ENCODE results near the gene PMS2.
A peak's percentile ranks its signal among the peaks of the same experiment; 100 is the strongest.
"Not testable (repeated sequence)": the region's sequence is repeated elsewhere in the genome, so short reads cannot be mapped to it uniquely, and the experiment has no call there.

PMS2 gene

GRCh38 chr7:6016653-6016966 is 7.8 kb upstream of the PMS2 start:
- peak; percentile 10 for DNase-seq (ENCODE audit: low spot score)

GRCh38 chr7:6015917-6016652 is 7.2 kb upstream of the PMS2 start:
- DNase-seq (ENCODE audit: low spot score) = peak; percentile 55

GRCh38 chr7:6012355-6013104 is 3.7 kb upstream of the PMS2 start:
- DNase-seq (ENCODE audit: low spot score) = no peak

GRCh38 chr7:6011541-6011940 is 2.7 kb upstream of the PMS2 start:
- DNase-seq (ENCODE audit: low spot score) = no peak

- DNase-seq (ENCODE audit: low spot score) = not testable (repeated sequence)
Measured at GRCh38 chr7:6010370-6010769, 1.5 kb upstream of the PMS2 start.

GRCh38 chr7:6007835-6008590 is 836 bp downstream of the PMS2 start:
- DNase-seq (ENCODE audit: low spot score) = not testable (repeated sequence)

- DNase-seq (ENCODE audit: low spot score) = no peak
Measured at GRCh38 chr7:6007386-6007785, 1.5 kb downstream of the PMS2 start.

GRCh38 chr7:5997210-5997808 is 11.5 kb downstream of the PMS2 start:
- peak; percentile 86 for DNase-seq (ENCODE audit: low spot score)

- DNase-seq (ENCODE audit: low spot score) = not testable (repeated sequence)
Measured at GRCh38 chr7:5987061-5987460, 21.8 kb downstream of the PMS2 start.

GRCh38 chr7:5979680-5980314 is 29.1 kb downstream of the PMS2 start:
- not testable (repeated sequence) for DNase-seq (ENCODE audit: low spot score)

GRCh38 chr7:5973580-5973979 is 35.3 kb downstream of the PMS2 start:
- not testable (repeated sequence) for DNase-seq (ENCODE audit: low spot score)

GRCh38 chr7:5970347-5970911 is 38.4 kb downstream of the PMS2 start, which contains the start of gene RSPH10B:
Gene RSPH10B (minus strand): TSS chr7:5970689. CDS start chr7:5967116, 3,573 bp downstream.
- not testable (repeated sequence) for DNase-seq (ENCODE audit: low spot score)

GRCh38 chr7:5963810-5964209 is 45.0 kb downstream of the PMS2 start:
- DNase-seq (ENCODE audit: low spot score) = not testable (repeated sequence)

GRCh38 chr7:5963205-5963604 is 45.6 kb downstream of the PMS2 start:
- not testable (repeated sequence) for DNase-seq (ENCODE audit: low spot score)

- not testable (repeated sequence) for DNase-seq (ENCODE audit: low spot score)
Measured at GRCh38 chr7:5934945-5935450, 73.9 kb downstream of the PMS2 start.

- not testable (repeated sequence) for DNase-seq (ENCODE audit: low spot score)
Measured at GRCh38 chr7:5931905-5932644, 76.8 kb downstream of the PMS2 start.

GRCh38 chr7:5931250-5931649 is 77.6 kb downstream of the PMS2 start:
- not testable (repeated sequence) for DNase-seq (ENCODE audit: low spot score)

GRCh38 chr7:5930290-5930689 is 78.6 kb downstream of the PMS2 start:
- not testable (repeated sequence) for DNase-seq (ENCODE audit: low spot score)

- DNase-seq (ENCODE audit: low spot score) = not testable (repeated sequence)
Measured at GRCh38 chr7:5926263-5926870, 82.5 kb downstream of the PMS2 start.

GRCh38 chr7:5924630-5925029 is 84.2 kb downstream of the PMS2 start:
- not testable (repeated sequence) for DNase-seq (ENCODE audit: low spot score)
